SKM-1 (cell line): ENCODE results near the gene CFAP97.
"Not testable (repeated sequence)": the region's sequence is repeated elsewhere in the genome, so short reads cannot be mapped to it uniquely, and the experiment has no call there.

Experiments
- DNase-seq: peaks from one replicate; lab custom pipeline; 2025; ENCODE audit not compliant: unreplicated experiment; lab: John Stamatoyannopoulos, UW

The CFAP97 gene

DNA sequence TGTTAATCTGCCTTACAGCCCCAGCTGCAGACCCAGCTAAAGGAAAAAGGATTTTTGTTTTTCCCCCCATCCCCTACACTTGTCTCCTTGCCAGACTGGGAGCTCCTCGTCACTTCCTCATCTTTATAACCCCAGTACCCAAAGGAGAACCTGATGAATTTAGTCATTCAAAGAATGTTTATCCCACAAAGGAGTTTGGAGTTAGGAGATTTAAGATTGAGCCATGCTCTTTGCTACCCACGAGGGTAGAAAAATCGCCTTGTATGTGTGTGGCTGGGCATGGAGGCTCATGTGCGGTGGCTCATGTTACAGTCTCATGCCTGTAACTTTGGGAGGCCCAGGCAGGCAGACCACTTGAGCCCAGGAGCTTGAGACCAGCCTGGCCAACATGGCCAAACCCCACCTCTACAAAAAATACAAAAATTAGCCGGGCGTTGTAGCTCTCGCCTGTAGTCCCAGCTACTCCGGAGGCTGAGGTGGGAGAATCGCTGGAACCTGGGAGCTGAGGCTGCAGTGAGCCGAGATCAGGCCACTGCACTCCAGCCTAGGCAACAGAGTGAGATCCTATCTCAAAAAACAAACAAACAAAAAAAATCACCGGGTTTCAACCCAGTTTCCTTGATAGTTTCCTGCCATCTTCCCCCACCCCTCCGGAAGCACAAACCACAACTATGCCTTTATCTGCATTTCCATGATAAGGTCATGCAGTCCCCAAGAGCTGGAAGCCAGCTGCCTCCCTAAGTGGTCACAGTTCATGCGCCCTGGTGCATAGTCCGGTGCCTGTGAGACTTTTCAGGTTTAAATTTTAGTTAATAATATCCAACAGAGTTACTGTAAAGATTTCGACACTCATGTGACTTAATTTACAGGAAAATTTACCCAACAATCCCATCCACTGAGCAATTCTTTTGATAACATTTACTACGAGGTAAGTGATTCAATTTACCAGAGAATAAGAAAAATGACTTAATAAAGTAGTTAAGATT, 1.5 kb downstream of the CFAP97 start:
- no peak for DNase-seq

DNA sequence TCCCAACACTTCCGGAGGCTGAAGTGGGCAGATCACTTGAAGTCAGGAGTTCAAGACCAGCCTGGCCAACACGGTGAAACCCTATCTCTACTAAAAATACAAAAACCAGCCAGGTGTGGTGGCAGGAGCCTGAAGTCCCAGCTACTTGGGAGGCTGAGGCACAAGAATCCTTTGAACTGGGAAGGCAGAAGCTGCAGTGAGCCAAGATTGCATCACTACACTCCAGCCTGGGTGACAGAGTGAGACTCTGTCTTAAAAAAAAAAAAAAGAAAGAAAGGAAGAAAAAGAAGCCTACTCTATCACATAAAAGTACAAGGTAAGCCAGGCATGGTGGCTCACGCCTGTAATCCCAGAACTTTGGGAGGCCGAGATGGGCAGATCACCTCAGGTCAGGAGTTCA, 5.6 kb downstream of the CFAP97 start:
- not testable (repeated sequence) for DNase-seq

DNA sequence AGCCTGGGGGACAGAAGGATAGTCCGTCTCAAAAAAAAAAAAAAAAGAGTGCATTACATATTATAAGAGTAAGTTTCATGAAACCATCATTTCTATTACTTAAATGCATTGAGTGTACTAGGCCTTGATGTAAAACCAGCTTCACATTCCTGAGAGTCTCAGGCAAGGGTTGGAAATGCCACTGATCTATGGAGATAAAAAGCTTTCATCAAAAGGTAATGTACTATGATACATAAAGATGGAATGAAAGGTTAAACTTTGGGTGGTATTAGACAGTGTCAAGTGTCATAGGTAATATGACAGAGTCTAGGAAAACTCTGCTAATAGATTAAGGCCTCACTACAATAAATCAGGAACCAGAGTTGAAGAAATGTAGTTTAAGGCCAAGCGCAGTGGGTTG, 7.4 kb downstream of the CFAP97 start:
- no peak for DNase-seq

DNA sequence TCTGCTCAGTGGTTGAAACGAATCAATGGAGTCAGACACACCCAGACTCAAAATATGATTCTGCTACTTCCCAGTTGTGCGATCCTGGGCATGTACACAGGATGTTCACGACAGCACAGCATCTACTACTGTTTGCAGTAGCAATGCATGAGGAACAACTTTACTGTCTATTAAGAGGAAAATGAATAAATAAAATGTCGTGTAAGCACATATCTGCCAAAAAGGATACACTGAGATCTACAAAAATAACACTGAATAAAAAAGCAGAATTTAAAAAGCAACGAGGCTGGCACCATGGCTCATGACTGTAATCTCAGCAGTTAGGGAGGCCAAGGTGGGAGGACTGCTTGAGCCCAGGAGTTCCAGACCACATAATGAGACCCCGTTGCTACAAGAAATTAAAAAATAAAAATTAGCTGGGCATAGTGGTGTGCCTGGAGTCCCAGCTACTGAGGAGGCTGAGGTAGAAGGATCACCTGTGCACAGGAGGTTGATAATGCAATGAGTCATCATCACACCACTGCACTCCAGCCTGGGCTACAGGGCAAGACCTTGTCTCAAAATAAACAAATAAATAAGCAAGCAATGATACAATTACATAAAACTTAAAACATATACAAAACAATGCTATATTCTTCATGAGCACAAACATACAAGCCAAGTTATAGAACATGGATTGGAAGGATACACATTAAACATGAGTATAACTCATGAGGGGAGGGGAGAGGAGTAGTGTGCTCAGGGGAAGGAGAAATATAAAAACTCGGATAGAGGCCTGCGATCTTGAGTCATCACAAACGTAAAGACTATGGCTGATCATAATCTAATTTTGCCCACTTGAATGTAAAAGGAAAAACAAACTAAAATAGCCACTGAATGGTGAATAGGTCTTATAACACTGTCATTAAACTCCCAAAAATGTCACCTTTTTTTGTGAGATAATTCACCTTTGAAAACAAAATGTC, 8.6 kb downstream of the CFAP97 start:
- DNase-seq, result no peak

DNA sequence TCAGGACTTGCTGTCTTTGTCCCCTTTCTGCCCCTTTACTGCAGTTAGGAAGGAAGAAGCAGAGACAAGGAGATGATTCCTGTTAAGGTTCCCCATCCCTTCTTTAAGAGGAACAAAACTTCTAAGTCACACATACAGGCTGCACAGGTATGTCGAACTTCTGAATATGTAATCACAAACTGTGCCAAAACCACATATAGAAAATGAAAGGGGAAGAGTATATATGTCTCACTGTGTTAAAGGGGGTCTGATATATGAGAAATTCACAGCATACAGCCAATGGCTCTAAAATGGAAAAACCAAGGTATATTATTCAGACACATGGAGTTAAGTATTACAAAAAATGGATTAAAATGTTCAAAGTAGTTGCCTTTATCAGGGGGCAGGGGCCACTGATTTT, 11.7 kb downstream of the CFAP97 start:
- DNase-seq, result no peak

DNA sequence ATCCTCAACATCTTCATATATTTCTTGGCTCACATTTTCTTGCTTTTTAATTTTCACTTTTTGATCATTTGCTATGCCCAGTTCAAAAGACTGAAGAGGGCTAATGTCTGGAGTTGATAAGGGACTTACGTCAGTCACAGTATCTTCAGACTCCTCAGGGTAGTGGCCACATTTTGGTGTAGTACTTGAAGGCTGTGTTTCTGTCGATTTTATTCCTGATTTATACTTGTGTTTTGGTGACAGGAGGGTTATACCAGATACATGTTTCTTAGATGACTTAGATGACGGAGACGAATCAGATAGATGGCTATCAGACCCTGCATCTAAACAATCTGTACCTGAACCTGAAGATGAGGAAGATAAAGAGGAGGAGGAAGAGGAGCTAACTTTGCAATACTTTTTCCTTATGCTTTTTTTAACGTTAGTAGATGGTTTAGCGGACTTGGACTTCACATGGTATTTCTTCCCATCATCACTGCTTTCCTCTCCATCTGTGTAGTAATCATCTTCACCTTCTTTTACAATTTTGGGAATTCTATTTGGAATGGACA, 13.4 kb downstream of the CFAP97 start:
- DNase-seq, result no peak

DNA sequence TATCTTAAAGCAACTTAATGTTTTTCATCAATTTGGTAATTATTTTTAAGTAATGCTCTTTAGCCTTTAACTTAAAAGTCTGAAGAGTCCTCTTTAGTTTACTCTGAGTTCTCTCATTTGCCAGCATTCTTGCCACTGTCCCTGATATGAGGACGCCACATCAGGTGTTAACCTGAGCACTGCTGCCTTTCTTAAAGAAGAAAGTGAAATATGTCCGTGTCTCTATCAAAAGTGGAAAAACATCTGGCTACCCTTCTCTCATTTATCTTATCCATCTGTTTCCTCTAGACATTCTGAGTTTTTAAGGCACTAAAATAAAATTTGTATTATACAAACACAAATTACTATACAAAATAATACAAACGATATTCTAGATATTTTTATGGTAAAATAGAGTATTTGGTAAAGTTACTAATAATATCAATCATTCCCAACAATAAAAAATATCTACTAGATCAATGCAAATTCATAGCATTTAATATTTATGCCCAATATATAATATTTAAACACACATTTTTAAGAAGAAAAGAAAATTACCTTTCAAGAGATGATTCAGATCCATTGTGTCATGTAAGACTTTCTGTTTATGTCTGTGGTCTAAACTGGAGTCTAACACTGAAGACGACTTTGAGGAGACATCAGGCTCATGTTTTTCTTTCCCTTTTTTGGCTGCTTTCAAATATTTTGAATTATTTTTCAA, 14.0 kb downstream of the CFAP97 start:
- DNase-seq, result no peak

DNA sequence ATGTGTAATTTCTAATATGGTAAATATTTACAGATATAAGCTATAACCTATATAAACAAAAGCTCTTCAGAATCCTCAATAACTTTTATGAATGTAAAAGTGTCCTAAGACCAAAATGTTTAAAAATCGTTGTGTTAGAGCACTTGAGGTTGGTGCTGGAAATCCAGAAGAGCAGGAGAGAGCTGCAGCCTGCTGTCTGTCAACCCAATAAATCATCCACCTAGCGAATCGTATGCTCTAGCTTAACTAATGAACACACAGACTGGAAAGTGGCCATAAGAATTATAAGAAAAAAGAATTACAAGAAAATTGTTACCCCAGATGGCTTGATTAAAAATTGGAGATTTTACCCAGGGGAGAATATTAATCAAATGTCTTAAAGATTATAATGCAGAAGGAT, 17.0 kb downstream of the CFAP97 start:
- DNase-seq, result no peak

DNA sequence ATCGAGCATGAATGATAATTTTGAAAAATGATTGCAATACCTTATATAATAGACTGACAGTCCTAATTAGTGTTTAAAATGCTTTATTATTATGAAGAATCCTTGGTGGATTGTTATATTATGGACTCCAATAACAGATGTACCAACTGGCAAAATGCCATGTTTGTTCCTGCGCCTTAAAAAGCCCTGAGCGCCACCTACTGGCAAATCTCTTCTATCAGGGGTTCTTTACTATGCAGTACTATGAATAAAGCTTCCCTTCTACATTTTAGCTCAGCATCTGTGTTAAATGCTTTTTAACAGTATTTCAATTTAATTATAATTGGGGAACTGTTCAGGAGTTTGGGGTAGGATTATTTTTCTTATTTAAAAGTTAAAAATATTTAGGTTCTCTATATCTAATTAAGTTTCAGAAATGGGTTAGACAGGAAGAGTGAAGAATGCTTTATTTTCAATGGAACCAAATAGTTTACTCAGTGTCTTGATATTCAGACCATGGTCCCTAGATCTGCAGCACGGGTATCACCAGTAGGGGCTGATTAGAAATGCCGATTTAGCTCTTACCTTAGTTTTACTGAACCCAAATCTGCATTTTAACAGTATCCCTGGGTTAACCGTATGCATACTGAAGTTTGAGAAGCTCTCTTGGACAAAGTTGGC, 20.0 kb downstream of the CFAP97 start:
- peak; percentile 87 for DNase-seq

DNA sequence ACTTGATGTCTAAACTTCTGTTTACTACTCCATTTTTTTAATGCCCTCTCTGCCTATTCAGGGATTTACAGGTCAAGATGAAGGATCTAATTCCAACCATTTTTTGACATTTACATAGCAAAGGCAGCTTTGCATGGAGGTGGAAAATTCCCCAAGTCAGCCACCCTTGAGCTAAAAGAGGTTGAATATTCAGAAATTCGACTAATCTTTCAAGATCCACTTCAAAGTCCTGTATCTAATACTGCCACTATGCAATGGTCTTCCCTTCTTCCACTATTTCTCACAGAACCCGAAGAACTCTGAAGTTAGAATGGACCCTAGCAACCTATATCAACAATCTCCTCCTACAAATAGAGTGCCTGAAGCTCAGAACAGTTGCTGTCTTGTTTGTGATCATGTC, 21.6 kb downstream of the CFAP97 start:
- DNase-seq, result no peak

DNA sequence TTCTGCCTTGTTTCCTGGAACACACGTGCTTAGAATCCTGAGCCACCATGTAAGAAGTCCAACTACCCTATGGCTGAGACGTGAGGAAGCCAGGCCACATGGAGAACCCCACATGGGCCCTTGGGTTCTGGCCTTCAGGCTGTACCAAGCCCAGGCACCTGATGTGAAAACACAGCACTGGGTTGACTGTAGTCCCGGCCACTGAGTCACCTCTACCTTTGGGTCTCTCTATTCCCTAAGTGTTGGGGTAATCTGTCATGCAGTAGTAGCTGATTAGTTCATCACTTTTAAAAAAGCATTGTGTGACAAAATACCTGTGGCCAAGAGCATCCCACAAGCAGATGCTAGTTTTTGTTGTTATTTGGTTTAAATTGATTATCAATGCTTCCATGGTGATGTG, 24.3 kb downstream of the CFAP97 start:
- no peak for DNase-seq

DNA sequence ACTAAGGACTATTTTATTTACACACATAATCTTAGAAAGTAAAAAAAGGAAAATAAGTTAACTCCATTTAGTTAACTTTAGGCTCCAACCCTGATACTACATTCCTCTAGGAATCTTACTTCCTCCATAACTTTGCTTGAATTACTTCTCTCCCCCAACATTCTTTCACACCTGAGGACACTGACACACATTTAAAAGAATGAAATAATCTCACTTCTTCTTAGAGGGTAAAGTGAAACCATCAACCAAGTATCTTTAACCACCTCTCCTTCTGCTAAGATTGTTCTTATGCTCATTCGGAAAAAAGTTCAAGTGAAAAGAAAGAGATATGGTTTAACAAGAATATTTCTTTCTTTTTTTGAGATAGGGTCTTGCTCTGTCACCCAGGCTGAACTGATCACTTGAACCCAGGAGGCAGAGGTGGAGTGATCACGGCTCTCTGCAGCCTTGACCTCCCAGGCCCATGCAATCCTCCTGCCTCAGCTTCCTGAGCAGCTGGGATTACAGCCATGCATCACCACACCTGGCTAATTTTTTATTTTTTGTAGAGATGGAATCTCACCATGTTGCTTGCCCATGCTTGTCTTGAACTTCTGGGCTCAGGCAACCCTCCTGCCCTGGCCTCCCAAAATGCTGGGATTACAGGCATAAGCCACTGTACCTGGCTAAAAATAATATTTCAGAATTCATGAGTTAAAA, 32.3 kb downstream of the CFAP97 start:
- DNase-seq, result no peak

DNA sequence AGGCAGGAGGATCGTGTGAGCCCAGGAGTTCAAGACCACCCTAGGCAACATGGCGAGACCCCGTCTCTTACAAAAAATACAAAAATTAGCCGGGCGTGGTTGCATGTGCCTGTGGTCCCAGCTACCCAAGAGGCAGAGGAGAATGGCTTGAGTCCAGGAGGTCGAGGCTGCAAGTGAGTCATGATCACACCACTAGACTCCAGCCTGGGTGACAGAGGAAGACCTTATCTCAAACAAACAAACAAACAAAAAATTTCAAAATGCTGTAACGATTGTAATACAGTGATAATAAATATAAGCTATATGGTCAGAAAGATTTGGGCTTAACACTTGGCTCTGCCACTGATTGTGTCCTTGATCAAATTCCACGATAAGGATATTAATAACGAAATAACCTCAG, 36.6 kb downstream of the CFAP97 start:
- DNase-seq, result no peak

DNA sequence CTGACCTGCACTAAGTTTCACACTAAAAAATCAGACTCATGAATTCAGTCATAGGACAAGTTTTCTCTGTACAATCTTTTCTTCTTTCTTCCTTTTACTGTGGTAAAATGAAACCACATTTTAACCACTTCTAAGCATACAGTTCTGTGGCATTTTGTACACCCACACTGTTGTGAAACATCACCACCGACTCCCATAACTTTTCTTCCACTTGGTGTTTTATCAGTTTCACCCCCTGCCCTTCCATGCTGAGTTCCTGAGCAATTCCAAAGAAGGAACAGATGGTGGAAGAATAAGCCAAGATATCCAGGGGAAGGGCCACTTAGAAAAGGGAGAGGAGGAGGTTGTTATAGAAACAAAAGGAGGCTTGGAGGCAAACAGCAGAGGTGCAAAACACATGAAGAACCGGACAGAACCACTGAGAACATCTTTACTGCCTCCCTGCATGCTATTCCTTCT, 38.2 kb downstream of the CFAP97 start:
- no peak for DNase-seq

DNA sequence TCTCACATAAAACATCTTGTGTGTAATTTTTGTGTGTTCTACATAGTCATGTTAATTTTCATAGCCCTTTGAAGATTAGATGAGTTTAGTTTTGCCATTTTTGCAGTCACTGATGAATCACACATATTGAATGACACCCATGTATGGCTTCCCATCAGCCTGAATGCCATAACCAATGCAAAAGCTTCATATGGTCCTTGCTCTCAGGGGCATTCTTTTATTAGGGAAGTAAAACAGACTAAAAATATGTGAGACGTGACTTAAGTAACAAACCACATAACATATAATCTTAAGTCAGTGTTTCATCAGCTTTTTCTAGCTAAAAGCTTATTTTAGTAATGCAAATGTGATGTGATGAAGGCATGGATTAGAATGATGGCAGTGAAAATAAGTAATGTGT, 52.5 kb downstream of the CFAP97 start:
- no peak for DNase-seq

DNA sequence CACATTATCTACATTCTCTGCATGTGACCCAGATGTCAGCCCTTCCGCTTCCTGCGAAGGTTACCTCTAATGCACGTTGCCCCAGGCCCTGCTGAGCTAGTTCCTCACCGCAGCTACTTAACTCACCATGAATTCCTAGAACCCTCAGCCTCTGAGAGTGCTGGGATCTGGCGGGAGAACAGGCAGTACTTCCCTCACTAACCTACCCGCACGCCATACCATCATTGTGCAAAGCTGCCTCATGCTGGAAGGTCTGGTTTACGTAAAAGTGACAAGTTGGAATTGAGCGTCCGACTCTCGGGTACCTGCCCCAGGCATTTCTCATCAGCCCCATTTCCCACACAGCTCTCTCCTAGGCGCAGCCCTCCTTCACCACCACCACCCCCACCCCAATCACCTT, 54.4 kb downstream of the CFAP97 start:
- DNase-seq, result no peak

DNA sequence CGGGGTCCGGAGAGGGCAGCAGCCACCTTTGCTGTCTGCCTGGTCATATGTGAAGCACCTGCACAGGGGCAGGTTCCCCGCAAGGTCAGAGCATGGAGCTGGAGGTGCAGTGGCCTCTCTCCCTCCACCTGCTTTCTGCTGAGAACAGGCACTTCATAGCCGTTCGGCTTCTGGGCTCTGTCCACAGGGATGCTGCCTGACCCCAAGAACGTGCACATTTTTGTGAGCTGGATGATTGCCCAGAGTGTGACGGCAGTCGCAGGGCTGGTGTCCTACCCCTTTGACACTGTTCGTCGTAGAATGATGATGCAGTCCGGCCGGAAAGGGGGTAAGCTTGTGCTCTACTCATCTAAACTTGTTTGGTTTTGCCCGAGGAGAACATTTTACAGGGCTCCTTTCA, 58.2 kb downstream of the CFAP97 start:
- DNase-seq, result no peak

DNA sequence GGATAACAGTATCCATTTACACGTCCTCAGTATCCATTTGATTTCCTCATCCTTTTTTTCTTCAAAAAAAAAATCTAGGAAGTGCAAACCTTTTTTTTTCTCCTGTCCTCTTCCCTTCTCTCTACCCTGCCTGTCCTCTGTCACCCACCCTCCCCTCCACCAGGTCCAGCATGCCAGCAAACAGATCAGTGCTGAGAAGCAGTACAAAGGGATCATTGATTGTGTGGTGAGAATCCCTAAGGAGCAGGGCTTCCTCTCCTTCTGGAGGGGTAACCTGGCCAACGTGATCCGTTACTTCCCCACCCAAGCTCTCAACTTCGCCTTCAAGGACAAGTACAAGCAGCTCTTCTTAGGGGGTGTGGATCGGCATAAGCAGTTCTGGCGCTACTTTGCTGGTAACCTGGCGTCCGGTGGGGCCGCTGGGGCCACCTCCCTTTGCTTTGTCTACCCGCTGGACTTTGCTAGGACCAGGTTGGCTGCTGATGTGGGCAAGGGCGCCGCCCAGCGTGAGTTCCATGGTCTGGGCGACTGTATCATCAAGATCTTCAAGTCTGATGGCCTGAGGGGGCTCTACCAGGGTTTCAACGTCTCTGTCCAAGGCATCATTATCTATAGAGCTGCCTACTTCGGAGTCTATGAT, 59.1 kb downstream of the CFAP97 start:
- DNase-seq, result no peak

DNA sequence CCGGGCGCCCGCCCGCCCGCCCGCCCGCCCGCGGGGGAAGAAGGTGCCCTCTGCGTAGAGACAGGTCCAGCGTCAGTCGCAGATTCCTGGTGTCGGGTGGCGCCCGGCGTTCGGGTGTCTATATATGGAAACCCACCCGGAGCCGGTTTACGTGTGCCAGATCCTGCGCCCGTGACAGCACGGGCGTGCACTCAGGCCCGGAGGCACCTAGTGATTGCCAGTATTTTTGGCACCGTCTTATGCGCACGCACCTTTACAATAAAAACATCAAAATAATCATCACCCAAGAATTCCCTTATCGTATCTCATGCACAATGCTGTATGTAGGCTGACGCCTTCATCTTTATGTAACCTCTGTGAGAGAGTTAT, 60.2 kb downstream of the CFAP97 start:
- DNase-seq, result no peak
